CD14-positive monocyte (primary cell): Measurements from ENCODE around the gene TP53BP2. TPM values are rescaled to one million over a fixed set of nuclear protein-coding genes. Genes with fewer than 3 reads are reported as not detected.

ENCODE experiments used
- DNase-seq, 3 donors: peaks; one replicate each; pipeline ENCODE4 v3.0.0-alpha.2; 2011 to 2022
- H2AFZ ChIP-seq: 2 replicates; pipeline ENCODE4 v1.6.0; 2012; ENCODE audit warnings: mild to moderate bottlenecking, low read depth, low read length, inconsistent platforms; ENCODE audit not compliant: insufficient read depth, poor library complexity, severe bottlenecking
- H3K27ac ChIP-seq, 2 donors: 1 replicate in 1 of 2; 2 replicates in 1 of 2; pipeline ENCODE4 v1.5.1; 2012 to 2013; ENCODE audit warnings: low read length in 2 of 2, control low read depth in 1 of 2, inconsistent platforms in 1 of 2, low read depth in 1 of 2, mild to moderate bottlenecking in 1 of 2
- H3K27me3 ChIP-seq, 2 donors: one replicate each; pipeline versions ENCODE4 v1.6.0 to v1.6.1; 2011 to 2013; ENCODE audit warnings: low read length in 2 of 2; ENCODE audit not compliant: control insufficient read depth in 2 of 2, insufficient read depth in 2 of 2
- H3K36me3 ChIP-seq, 2 donors: replicated peaks in 1 of 2; 1 replicate in 1 of 2; 2 replicates in 1 of 2; pipeline versions ENCODE4 v1.5.1 to v1.6.1; 2012 to 2013; ENCODE audit warnings: low read length in 2 of 2, control low read depth in 1 of 2, inconsistent platforms in 1 of 2, mild to moderate bottlenecking in 1 of 2; ENCODE audit not compliant: insufficient read depth in 2 of 2, control insufficient read depth in 1 of 2
- H3K4me1 ChIP-seq, 2 donors: 1 replicate in 1 of 2; 2 replicates in 1 of 2; pipeline versions ENCODE4 v1.5.1 to v1.6.1; 2012 to 2013; ENCODE audit warnings: low read length in 2 of 2, control low read depth in 1 of 2, inconsistent platforms in 1 of 2, mild to moderate bottlenecking in 1 of 2, moderate library complexity in 1 of 2; ENCODE audit not compliant: insufficient read depth in 2 of 2, control insufficient read depth in 1 of 2
- H3K4me2 ChIP-seq: replicated peaks from 2 replicates; pipeline ENCODE3; 2012; ENCODE audit warnings: low read length, moderate library complexity, mild to moderate bottlenecking; ENCODE audit not compliant: poor library complexity, severe bottlenecking; ENCODE audit errors: extremely low read depth
- H3K4me3 ChIP-seq, 3 experiments: fragments of 200-600 bp in 1 of 3; sonication (generic) in 1 of 3; replicated peaks in 1 of 3; 1 replicate in 2 of 3; 2 replicates in 1 of 3; pipeline ENCODE4 v1.5.1; 2011 to 2013; ENCODE audit warnings: low read length in 3 of 3, mild to moderate bottlenecking in 3 of 3, control low read depth in 2 of 3, low read depth in 2 of 3, inconsistent platforms in 1 of 3, moderate library complexity in 1 of 3
- H3K79me2 ChIP-seq: 2 replicates; pipeline ENCODE4 v1.6.0; 2012; ENCODE audit warnings: mild to moderate bottlenecking, control low read depth, inconsistent platforms, low read length, moderate library complexity; ENCODE audit not compliant: insufficient read depth
- H3K9ac ChIP-seq: 2 replicates; pipeline ENCODE4 v1.6.0; 2017; ENCODE audit warnings: low read length, mild to moderate bottlenecking; ENCODE audit not compliant: insufficient read depth, poor library complexity, severe bottlenecking
- H3K9me3 ChIP-seq, 2 donors: replicated peaks in 1 of 2; 1 replicate in 1 of 2; 2 replicates in 1 of 2; pipeline versions ENCODE4 v1.5.1 to v1.6.1; 2012 to 2013; ENCODE audit warnings: low read length in 2 of 2, control low read depth in 1 of 2; ENCODE audit not compliant: control insufficient read depth in 1 of 2, insufficient read depth in 1 of 2
- H4K20me1 ChIP-seq: 2 replicates; pipeline ENCODE4 v1.6.0; 2012; ENCODE audit warnings: mild to moderate bottlenecking, low read length, control low read depth, moderate library complexity; ENCODE audit not compliant: insufficient read depth
- H3K27ac Mint-ChIP-seq, 7 donors: one replicate each; pipeline ENCODE4 v1.8.0; 2020; ENCODE audit warnings: mild to moderate bottlenecking in 7 of 7, mixed read lengths in 7 of 7, moderate library complexity in 6 of 7, inconsistent platforms in 2 of 7
- H3K27me3 Mint-ChIP-seq, 3 donors: one replicate each; pipeline ENCODE4 v1.8.0; 2021 to 2022; ENCODE audit warnings: low read depth in 3 of 3, mild to moderate bottlenecking in 3 of 3, mixed read lengths in 3 of 3, moderate library complexity in 3 of 3, inconsistent platforms in 1 of 3
- H3K36me3 Mint-ChIP-seq, 2 donors: one replicate each; pipeline ENCODE4 v1.8.0; 2020; ENCODE audit warnings: mixed read lengths in 2 of 2, inconsistent platforms in 1 of 2, mild to moderate bottlenecking in 1 of 2
- H3K4me1 Mint-ChIP-seq: one replicate; pipeline ENCODE4 v1.8.0; 2020; ENCODE audit warnings: mild to moderate bottlenecking, mixed read lengths
- H3K4me3 Mint-ChIP-seq, 2 donors: one replicate each; pipeline ENCODE4 v1.8.0; 2020; ENCODE audit warnings: mild to moderate bottlenecking in 2 of 2, mixed read lengths in 2 of 2, moderate library complexity in 1 of 2
- H3K9me3 Mint-ChIP-seq, 7 donors: one replicate each; pipeline ENCODE4 v1.8.0; 2020 to 2022; ENCODE audit warnings: mixed read lengths in 7 of 7, mild to moderate bottlenecking in 6 of 7, moderate library complexity in 6 of 7, inconsistent platforms in 2 of 7
- CTCF ChIP-seq: fragments of 200-600 bp; IDR thresholded peaks from one replicate; pipeline ENCODE4 v1.8.0; 2022; ENCODE audit warnings: antibody characterized with exemption, mild to moderate bottlenecking
- WGBS: methylation state at CpG from one replicate; pipeline ENCODE4 v1.1.5; 2013; ENCODE audit warnings: missing lambda C conversion rate; ENCODE audit not compliant: insufficient coverage; 5-methylcytosine and 5-hydroxymethylcytosine counted together
- intact Hi-C, 2 donors: fragments of 100-400 bp; cut with micrococcal nuclease; formaldehyde crosslinking; loops; one replicate each; pipeline versions ENCODE4 v1.15.0 to v1.15.1; 2023
- polyA plus RNA-seq, 3 donors: library from polyadenylated mRNA; depleted of rRNA in 1 of 3; unstranded in 2 of 3; stranded (reverse) in 1 of 3; fragments of 300-500 nt in 2 of 3; fragments of >200 nt in 1 of 3; fragmentation: Illumina TruSeq in 2 of 3; gene quantifications; 1 replicate in 2 of 3; 2 replicates in 1 of 3; pipeline ENCODE4 v1.2.3, GENCODE V29; 2012 to 2021

The TP53BP2 gene
- polyA plus RNA-seq, 3 donors: 5.7 to 19.7 (median 8.8) TPM

GRCh38 chr1:223759273-223759672 lies 86.5 kb downstream of the TP53BP2 start:
- no peak for DNase-seq
- intact Hi-C loops: no loop called here

GRCh38 chr1:223758734-223759133 lies 87.0 kb downstream of the TP53BP2 start:
- no peak overlapping the region for H3K4me2 ChIP-seq
- Mint-ChIP-seq H3K27ac (peak overlapping the region in 2 of 7 donors; percentile 26 to 50), H3K36me3 (peaks cover 89 to 100% of the 10 kb centered on the region in 2 donors), H3K4me1 (peaks cover 3% of the 10 kb centered on the region), H3K27me3 (peaks cover 0 to 5% (median 0%) of the 10 kb centered on the region in 3 donors), H3K4me3 (no peak overlapping the region), H3K9me3 (no peaks in the 10 kb centered on the region)
- intact Hi-C loops: no loop called here
- H3K27ac ChIP-seq: no peak overlapping the region
- no peaks in the 10 kb centered on the region for H3K9me3 ChIP-seq
- no peaks in the 10 kb centered on the region for H3K4me1 ChIP-seq
- H3K36me3 ChIP-seq: peaks cover 100% of the 10 kb centered on the region in 2 donors
- no peaks in the 10 kb centered on the region for H3K79me2 ChIP-seq
- no peak for TF ChIP-seq CTCF
- DNase-seq: no peak
- no peak overlapping the region for H3K9ac ChIP-seq
- H2AFZ ChIP-seq: no peak overlapping the region
- 94% methylated on average over 4 of the region's 9 CpGs for WGBS
- no peak overlapping the region for H3K4me3 ChIP-seq
- peaks cover 11% of the 10 kb centered on the region for H4K20me1 ChIP-seq
- no peaks in the 10 kb centered on the region for H3K27me3 ChIP-seq

More at GRCh38 chr1:223759273-223759672, 86.5 kb downstream of the TP53BP2 start:
- Histone ChIP-seq H3K4me1 (no peaks in the 10 kb centered on the region), H3K79me2 (no peaks in the 10 kb centered on the region), H3K27me3 (no peaks in the 10 kb centered on the region), H3K9ac (no peak overlapping the region), H3K4me2 (no peak overlapping the region), H2AFZ (no peak overlapping the region), H3K9me3 (no peaks in the 10 kb centered on the region), H3K27ac (no peak overlapping the region), H3K4me3 (no peak overlapping the region), H4K20me1 (peaks cover 11% of the 10 kb centered on the region), H3K36me3 (peaks cover 100% of the 10 kb centered on the region in 2 donors)
- no peak for TF ChIP-seq CTCF
- Mint-ChIP-seq H3K4me3 (no peak overlapping the region), H3K36me3 (peaks cover 88 to 100% of the 10 kb centered on the region in 2 donors), H3K9me3 (no peaks in the 10 kb centered on the region), H3K27ac (peak overlapping the region in 2 of 7 donors; percentile 16 to 57), H3K4me1 (peaks cover 3% of the 10 kb centered on the region), H3K27me3 (peaks cover 0 to 5% (median 0%) of the 10 kb centered on the region in 3 donors)
- 94% methylated on average over 11 of the region's 13 CpGs for WGBS
